ENCODE data around the gene DUT.

GRCh38 chr15:48343865-48344264 lies 12.6 kb downstream of the DUT start:
- TF ChIP-seq EZH2 (IDR thresholded peaks at IDR 0.05; ENCODE audit: insufficient read depth, poor library complexity, severe bottlenecking) (no peak), EZH2phosphoT487 (IDR thresholded peaks at IDR 0.05; ENCODE audit: insufficient read depth, low read depth) (no peak)
